ENCODE measurements around the gene ANKRD16.
"Not testable (repeated sequence)": the region's sequence is repeated elsewhere in the genome, so short reads cannot be mapped to it uniquely, and the experiment has no call there.

The ANKRD16 gene

GRCh38 chr10:5887029-5887428 is 2.7 kb downstream of the ANKRD16 start:
- Histone ChIP-seq H3K27ac (ENCODE audit: low read length) (no peak overlapping the region), H3K4me1 (ENCODE audit: insufficient read depth, low read length) (peaks cover 31% of the 10 kb centered on the region), H4K20me1 (ENCODE audit: insufficient read depth, low read length) (peaks cover 28% of the 10 kb centered on the region), H3K27me3 (ENCODE audit: insufficient read depth, low read length, poor library complexity) (no peaks in the 10 kb centered on the region), H3K4me3 (ENCODE audit: low read depth in 1 of 2, low read length in 2 of 2) (no peak overlapping the region), H3K4me2 (ENCODE audit: insufficient read depth, low read length) (0 out of 2 replicates have a peak overlapping the region, but pooled peaks have one; percentile 0), H2AFZ (ENCODE audit: low read depth, low read length) (no peak overlapping the region), H3K9ac (ENCODE audit: low read depth, low read length) (no peak overlapping the region), H3K9me3 (ENCODE audit: insufficient read depth, low read length, severe bottlenecking) (no peaks in the 10 kb centered on the region), H3K79me2 (ENCODE audit: insufficient read depth, low read length) (peaks cover 37% of the 10 kb centered on the region), H3K36me3 (ENCODE audit: insufficient read depth, low read length) (peaks cover 49% of the 10 kb centered on the region)
- no peak for TF ChIP-seq EZH2 (IDR thresholded peaks at IDR 0.05; ENCODE audit: borderline replicate concordance, low read depth, low read length, severe bottlenecking)
- TF ChIP-seq, protein P1, sequence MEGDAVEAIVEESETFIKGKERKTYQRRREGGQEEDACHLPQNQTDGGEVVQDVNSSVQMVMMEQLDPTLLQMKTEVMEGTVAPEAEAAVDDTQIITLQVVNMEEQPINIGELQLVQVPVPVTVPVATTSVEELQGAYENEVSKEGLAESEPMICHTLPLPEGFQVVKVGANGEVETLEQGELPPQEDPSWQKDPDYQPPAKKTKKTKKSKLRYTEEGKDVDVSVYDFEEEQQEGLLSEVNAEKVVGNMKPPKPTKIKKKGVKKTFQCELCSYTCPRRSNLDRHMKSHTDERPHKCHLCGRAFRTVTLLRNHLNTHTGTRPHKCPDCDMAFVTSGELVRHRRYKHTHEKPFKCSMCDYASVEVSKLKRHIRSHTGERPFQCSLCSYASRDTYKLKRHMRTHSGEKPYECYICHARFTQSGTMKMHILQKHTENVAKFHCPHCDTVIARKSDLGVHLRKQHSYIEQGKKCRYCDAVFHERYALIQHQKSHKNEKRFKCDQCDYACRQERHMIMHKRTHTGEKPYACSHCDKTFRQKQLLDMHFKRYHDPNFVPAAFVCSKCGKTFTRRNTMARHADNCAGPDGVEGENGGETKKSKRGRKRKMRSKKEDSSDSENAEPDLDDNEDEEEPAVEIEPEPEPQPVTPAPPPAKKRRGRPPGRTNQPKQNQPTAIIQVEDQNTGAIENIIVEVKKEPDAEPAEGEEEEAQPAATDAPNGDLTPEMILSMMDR (IDR thresholded peaks at IDR 0.05; ENCODE audit: borderline replicate concordance, extremely low read depth, low read length, poor library complexity, severe bottlenecking): no peak
- ATAC-seq (ENCODE audit: insufficient read depth, low read depth) (no peak), DNase-seq (no peak)

DNA sequence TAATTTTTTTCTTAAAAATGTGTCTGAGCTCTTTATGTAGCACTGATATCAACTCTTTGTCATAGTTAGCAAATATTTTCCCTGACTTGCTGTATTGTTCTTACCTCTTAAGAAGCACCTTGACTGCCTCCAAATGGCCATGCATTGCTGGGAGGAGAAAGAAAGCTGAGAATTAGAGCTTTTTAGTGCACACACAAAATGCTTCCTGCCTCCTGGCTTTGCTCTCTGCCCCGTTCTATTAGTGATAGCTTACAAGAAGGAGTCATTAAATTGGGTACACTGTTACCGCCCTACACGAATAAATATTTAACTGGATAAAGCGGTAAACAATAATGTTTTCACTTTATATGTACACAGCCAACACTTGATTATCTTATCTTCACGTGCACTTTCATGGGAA is 4.1 kb downstream of the ANKRD16 start:
- TF ChIP-seq EZH2 (IDR thresholded peaks at IDR 0.05; ENCODE audit: borderline replicate concordance, low read depth, low read length, severe bottlenecking): no peak
- TF ChIP-seq, protein P1 (IDR thresholded peaks at IDR 0.05; ENCODE audit: borderline replicate concordance, extremely low read depth, low read length, poor library complexity, severe bottlenecking): no peak
- no peak overlapping the region for H3K4me3 ChIP-seq (ENCODE audit: low read depth in 1 of 2, low read length in 2 of 2)
- H2AFZ ChIP-seq (ENCODE audit: low read depth, low read length): no peak overlapping the region
- DNase-seq: no peak
- H3K27me3 ChIP-seq (ENCODE audit: insufficient read depth, low read length, poor library complexity): no peaks in the 10 kb centered on the region
- no peak for ATAC-seq (ENCODE audit: insufficient read depth, low read depth)
- no peak overlapping the region for H3K4me2 ChIP-seq (ENCODE audit: insufficient read depth, low read length)
- H3K9ac ChIP-seq (ENCODE audit: low read depth, low read length): no peak overlapping the region
- no peaks in the 10 kb centered on the region for H3K9me3 ChIP-seq (ENCODE audit: insufficient read depth, low read length, severe bottlenecking)
- peaks cover 17% of the 10 kb centered on the region for H3K4me1 ChIP-seq (ENCODE audit: insufficient read depth, low read length)
- peaks cover 23% of the 10 kb centered on the region for H3K79me2 ChIP-seq (ENCODE audit: insufficient read depth, low read length)
- H3K36me3 ChIP-seq (ENCODE audit: insufficient read depth, low read length): peaks cover 49% of the 10 kb centered on the region
- no peak overlapping the region for H3K27ac ChIP-seq (ENCODE audit: low read length)
- peaks cover 16% of the 10 kb centered on the region for H4K20me1 ChIP-seq (ENCODE audit: insufficient read depth, low read length)

DNA sequence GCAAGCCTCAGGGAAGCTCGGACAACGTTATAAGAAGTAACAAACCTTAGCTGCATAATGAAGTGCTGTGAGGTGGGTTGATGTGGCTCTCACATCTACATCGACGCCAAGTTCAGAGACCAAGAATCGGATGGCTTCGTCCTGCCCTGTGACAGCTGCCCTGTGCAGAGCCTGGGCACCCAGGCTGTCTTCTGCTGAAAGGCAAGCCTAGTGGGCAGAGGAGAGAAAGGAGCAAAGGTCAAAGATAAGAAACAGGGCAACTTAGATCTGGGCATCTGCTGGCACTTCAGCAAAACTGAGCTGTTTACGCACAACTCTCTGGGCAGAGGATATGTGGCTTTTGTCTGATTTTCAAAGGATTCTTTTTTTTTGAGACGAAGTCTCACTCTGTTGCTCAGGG is 6.7 kb downstream of the ANKRD16 start:
- Histone ChIP-seq H4K20me1 (ENCODE audit: insufficient read depth, low read length) (peaks cover 4% of the 10 kb centered on the region), H3K9ac (ENCODE audit: low read depth, low read length) (no peak overlapping the region), H3K79me2 (ENCODE audit: insufficient read depth, low read length) (peaks cover 4% of the 10 kb centered on the region), H2AFZ (ENCODE audit: low read depth, low read length) (no peak overlapping the region), H3K4me2 (ENCODE audit: insufficient read depth, low read length) (no peak overlapping the region), H3K36me3 (ENCODE audit: insufficient read depth, low read length) (peaks cover 63% of the 10 kb centered on the region), H3K27ac (ENCODE audit: low read length) (no peak overlapping the region), H3K4me1 (ENCODE audit: insufficient read depth, low read length) (peaks cover 5% of the 10 kb centered on the region), H3K27me3 (ENCODE audit: insufficient read depth, low read length, poor library complexity) (no peaks in the 10 kb centered on the region), H3K9me3 (ENCODE audit: insufficient read depth, low read length, severe bottlenecking) (no peaks in the 10 kb centered on the region), H3K4me3 (ENCODE audit: low read depth in 1 of 2, low read length in 2 of 2) (no peak overlapping the region)
- ATAC-seq (ENCODE audit: insufficient read depth, low read depth): no peak
- no peak for DNase-seq
- TF ChIP-seq, protein P1 (IDR thresholded peaks at IDR 0.05; ENCODE audit: borderline replicate concordance, extremely low read depth, low read length, poor library complexity, severe bottlenecking): no peak
- TF ChIP-seq EZH2 (IDR thresholded peaks at IDR 0.05; ENCODE audit: borderline replicate concordance, low read depth, low read length, severe bottlenecking): no peak

GRCh38 chr10:5877041-5877440 is 12.7 kb downstream of the ANKRD16 start:
- not testable (repeated sequence) for ATAC-seq (ENCODE audit: insufficient read depth, low read depth)

More at GRCh38 chr10:5877041-5877440, 12.7 kb downstream of the ANKRD16 start:
- H3K4me3 ChIP-seq (ENCODE audit: low read depth in 1 of 2, low read length in 2 of 2); H3K4me1 ChIP-seq (ENCODE audit: insufficient read depth, low read length); H3K4me2 ChIP-seq (ENCODE audit: insufficient read depth, low read length); H4K20me1 ChIP-seq (ENCODE audit: insufficient read depth, low read length); H2AFZ ChIP-seq (ENCODE audit: low read depth, low read length); H3K79me2 ChIP-seq (ENCODE audit: insufficient read depth, low read length); H3K9ac ChIP-seq (ENCODE audit: low read depth, low read length); H3K9me3 ChIP-seq (ENCODE audit: insufficient read depth, low read length, severe bottlenecking); H3K27me3 ChIP-seq (ENCODE audit: insufficient read depth, low read length, poor library complexity); H3K27ac ChIP-seq (ENCODE audit: low read length); DNase-seq: not testable (repeated sequence)
- peaks cover 33% of the 10 kb centered on the region for H3K36me3 ChIP-seq (ENCODE audit: insufficient read depth, low read length)

Measured in DND-41 (cell line).